B cell (primary cell): ENCODE measurements around the gene NHP2.
A peak's percentile ranks its signal among the peaks of the same experiment; 100 is the strongest.

Experiments
- CTCF ChIP-seq: fragments of 200-600 bp; IDR thresholded peaks from one replicate; pipeline ENCODE4 v1.8.0; 2022; ENCODE audit warnings: antibody characterized with exemption, mild to moderate bottlenecking
- EZH2 ChIP-seq: IDR thresholded peaks from 2 replicates; pipeline ENCODE4 v1.6.1; 2012; ENCODE audit warnings: borderline replicate concordance, low read depth, mild to moderate bottlenecking, moderate library complexity, low read length; ENCODE audit not compliant: insufficient read depth, poor library complexity, severe bottlenecking

GRCh38 chr5:178163772-178164735, 10.4 kb upstream of the NHP2 start:
- TF ChIP-seq CTCF (peak; percentile 94), EZH2 (no peak)
